Mucosa of stomach (tissue), 1 donor: ENCODE measurements around the gene SIX5.

ENCODE experiments used
- H3K27me3 ChIP-seq: one replicate; pipeline ENCODE4 v1.7.0; 2013; ENCODE audit warnings: mild to moderate bottlenecking, low read length; ENCODE audit not compliant: control insufficient read depth, insufficient read depth
- H3K36me3 ChIP-seq: one replicate; pipeline ENCODE4 v1.7.0; 2013; ENCODE audit warnings: low read length; ENCODE audit not compliant: control insufficient read depth, insufficient read depth
- H3K4me1 ChIP-seq: one replicate; pipeline ENCODE4 v1.7.0; 2013; ENCODE audit warnings: mild to moderate bottlenecking, low read length; ENCODE audit not compliant: control insufficient read depth, insufficient read depth
- H3K4me3 ChIP-seq: one replicate; pipeline ENCODE4 v1.7.0; 2013; ENCODE audit warnings: low read length
- H3K9ac ChIP-seq: one replicate; pipeline ENCODE4 v1.7.0; 2013; ENCODE audit warnings: mild to moderate bottlenecking, low read length, moderate library complexity
- H3K9me3 ChIP-seq: one replicate; pipeline ENCODE4 v1.7.0; 2013; ENCODE audit warnings: mild to moderate bottlenecking, low read length, moderate library complexity; ENCODE audit not compliant: control insufficient read depth
- donor health status: Pancreatic carcinoma.

SIX5 gene

DNA sequence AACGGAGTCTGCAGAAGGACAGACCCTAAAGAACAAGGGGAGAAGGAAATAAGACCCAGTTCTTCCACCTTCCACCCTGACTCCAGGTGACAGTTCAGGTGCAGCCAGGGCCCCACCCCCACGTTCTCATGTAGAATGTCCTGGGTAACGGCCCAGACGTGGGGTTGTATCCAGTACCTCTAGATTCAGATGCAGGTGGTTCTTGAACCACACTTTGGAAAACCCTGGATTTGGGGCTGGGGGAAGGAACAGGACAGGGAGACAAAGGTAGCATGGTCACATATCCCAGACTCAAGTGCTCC lies 11.0 kb upstream of the SIX5 start:
- Histone ChIP-seq H3K9ac (peak overlapping the region; percentile 34), H3K4me3 (no peak overlapping the region), H3K27me3 (peaks cover 14% of the 10 kb centered on the region), H3K4me1 (peaks cover 40% of the 10 kb centered on the region), H3K36me3 (peaks cover 17% of the 10 kb centered on the region), H3K9me3 (no peaks in the 10 kb centered on the region)

DNA sequence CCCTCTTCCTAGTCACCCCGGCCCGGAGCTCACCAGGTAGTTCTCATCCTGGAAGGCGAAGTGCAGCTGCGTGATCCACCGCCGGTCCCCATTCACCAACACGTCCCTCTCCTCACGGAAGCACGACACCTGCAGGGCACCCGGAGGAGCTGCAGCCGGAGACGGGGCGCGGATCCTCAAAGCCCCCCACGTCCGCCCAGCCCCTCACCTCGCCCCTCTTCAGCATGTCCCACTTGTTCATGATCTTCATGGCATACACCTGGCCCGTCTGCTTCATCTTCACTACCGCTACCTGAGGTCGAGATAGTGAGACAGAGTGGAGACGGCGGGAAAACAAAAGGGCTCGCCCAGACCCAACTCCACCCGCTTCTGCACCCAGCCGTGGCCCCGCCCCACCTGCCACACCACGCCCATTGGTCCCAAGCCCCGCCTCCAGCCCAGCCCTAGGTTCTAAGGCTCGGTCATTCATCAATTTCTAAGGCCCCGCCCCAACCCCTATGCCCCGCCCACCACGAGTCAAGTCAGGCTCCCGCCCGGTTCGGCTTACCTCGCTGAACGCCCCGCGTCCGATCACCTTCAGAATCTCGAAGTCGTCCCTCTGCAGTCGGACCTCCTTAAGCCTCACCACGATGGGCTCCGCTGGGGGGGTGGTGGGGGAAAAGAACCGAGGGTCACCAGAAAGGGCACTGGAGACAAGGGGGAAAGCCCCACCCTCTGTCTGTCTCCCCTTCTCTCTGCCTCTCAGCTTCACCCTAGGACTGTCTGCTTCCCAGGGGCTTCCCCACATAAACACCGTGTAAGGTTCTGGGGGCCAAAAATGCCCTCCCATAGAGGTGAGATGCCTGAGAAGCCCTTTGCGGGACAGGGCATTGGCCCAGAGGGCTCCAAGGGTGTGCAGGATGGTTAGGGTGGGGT lies 10.4 kb upstream of the SIX5 start:
- no peak overlapping the region for H3K4me3 ChIP-seq
- H3K9me3 ChIP-seq: no peaks in the 10 kb centered on the region
- peaks cover 14% of the 10 kb centered on the region for H3K27me3 ChIP-seq
- no peak overlapping the region for H3K9ac ChIP-seq
- peaks cover 17% of the 10 kb centered on the region for H3K36me3 ChIP-seq
- peaks cover 40% of the 10 kb centered on the region for H3K4me1 ChIP-seq

DNA sequence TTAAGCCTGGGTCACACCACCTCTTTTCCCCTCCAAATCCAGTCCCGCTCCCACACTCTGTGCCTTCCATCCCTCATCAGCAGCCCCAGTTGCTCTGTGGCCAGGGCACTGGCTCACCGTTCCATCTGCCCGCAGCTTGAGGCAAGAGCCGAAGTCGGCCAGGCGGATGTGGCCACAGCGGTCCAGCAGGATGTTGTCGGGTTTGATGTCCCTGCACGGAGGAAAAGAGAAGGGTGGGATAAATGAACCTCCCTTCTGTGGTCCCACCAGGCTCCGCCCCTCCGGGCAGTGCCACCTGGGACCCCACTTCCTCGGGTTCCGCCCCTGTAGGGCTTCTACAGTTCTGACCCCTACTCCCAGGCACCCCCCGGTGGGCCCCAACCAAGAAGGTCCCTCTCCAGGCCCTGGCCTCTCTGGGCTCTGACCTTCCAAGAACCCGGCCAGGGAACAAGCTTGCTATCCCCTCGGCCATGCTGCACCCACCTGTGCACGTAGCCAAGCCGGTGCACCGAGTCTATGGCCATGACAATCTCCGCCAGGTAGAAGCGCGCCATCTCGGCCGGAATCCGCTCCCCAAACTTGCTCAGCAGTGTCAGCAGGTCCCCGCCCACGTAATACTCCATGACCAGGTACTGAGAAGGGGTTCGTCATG lies 9.1 kb upstream of the SIX5 start:
- H3K9ac ChIP-seq: no peak overlapping the region

DNA sequence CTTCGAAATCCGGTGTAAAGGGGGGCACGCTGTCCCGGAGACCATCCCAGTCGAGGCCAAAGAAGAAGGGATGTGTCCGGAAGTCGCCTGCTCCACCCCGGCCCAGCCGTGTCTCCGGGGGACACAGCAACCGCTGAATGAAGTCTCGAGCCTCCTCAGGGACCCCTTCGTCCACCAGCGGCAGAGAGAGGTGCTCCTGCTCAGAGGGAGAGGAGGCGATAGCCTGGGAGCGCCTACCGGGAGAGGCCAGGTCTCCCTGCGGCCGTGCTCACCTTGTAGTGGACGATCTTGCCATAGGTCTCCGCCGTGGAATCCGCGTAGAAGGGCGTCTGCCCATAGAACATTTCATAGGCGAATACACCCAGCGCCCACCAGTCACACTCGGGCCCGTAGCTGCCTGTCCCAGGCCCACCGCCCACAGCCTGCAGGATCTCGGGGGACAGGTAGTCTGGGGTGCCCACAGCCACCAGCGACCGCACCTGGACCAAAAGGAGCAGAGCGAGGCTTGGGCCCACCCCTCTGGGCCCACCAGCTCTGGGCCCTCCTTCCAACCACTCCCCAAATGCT lies 8.4 kb upstream of the SIX5 start:
- Histone ChIP-seq H3K4me3 (no peak overlapping the region), H3K9ac (no peak overlapping the region), H3K27me3 (peaks cover 11% of the 10 kb centered on the region), H3K4me1 (peaks cover 54% of the 10 kb centered on the region), H3K9me3 (no peaks in the 10 kb centered on the region), H3K36me3 (peaks cover 22% of the 10 kb centered on the region)

More for the DNA sequence above, 9.1 kb upstream of the SIX5 start:
- no peaks in the 10 kb centered on the region for H3K9me3 ChIP-seq
- H3K27me3 ChIP-seq: peaks cover 11% of the 10 kb centered on the region
- no peak overlapping the region for H3K4me3 ChIP-seq
- peaks cover 17% of the 10 kb centered on the region for H3K36me3 ChIP-seq
- peaks cover 48% of the 10 kb centered on the region for H3K4me1 ChIP-seq

DNA sequence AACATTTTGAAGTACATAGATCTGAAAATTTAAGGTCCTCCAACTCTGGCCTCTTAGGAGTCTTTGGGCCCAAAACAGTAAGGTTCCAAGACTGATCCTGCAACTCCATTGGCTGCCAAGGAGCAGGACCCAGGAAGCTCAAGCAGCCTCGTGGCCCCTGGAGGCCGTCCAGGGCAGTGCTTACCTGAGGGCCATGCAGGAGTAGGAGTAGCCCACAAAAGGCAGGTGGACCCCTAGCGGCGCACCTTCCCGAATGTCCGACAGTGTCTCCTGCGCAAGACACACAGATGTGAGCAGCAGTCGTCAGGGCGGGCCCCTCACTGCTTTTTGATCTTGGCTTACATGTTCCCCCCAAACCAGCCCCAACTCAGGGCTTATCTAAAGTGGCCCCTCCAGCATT lies 5.7 kb upstream of the SIX5 start:
- Histone ChIP-seq H3K9ac (no peak overlapping the region), H3K4me1 (peaks cover 50% of the 10 kb centered on the region), H3K36me3 (peaks cover 22% of the 10 kb centered on the region), H3K4me3 (no peak overlapping the region), H3K27me3 (peaks cover 10% of the 10 kb centered on the region), H3K9me3 (no peaks in the 10 kb centered on the region)

DNA sequence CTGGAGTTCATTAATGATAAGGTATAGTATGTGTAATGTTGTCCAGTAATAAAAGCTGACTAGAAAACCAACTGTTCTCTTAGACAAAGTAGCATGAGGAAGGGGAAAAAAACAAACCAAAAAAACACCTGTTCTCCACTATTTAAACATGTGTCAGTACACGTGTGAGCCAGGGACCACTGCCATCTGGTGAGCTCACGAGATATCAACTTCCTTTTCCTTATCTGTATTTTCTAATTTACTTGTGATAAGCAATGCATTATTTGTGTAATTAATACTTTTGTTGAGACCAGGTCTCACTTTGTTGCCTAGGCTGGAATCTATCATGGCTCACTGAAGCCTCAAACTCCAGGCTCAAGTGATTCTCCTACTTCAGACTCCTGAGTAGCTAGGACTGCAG lies 4.3 kb upstream of the SIX5 start:
- Histone ChIP-seq H3K4me3 (peak overlapping the region; percentile 8), H3K36me3 (peaks cover 22% of the 10 kb centered on the region), H3K4me1 (peaks cover 40% of the 10 kb centered on the region), H3K9me3 (no peaks in the 10 kb centered on the region), H3K27me3 (peaks cover 10% of the 10 kb centered on the region), H3K9ac (peak overlapping the region; percentile 72)

DNA sequence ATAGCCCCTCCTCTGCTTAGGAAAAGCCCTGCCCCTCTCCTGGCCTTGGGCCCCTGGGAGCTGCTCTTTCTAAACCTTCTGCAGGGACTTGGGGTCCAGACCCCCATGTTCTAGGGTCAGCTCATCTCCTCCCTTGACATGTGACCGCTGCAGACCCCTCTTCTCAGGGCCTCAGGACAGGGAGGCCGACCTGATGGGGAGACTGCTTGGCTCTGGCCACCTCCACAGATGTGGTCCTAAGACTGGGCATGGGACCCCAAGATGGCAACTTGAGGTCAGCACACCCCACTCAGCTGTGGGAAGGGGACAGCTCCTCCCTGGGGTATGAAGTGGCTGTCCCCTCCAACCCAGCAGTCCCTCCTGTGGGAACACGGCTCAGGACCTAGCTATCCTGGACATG lies 3.9 kb upstream of the SIX5 start:
- peak overlapping the region; percentile 72 for H3K9ac ChIP-seq
- peaks cover 9% of the 10 kb centered on the region for H3K27me3 ChIP-seq
- H3K4me3 ChIP-seq: peak overlapping the region; percentile 8
- H3K4me1 ChIP-seq: peaks cover 37% of the 10 kb centered on the region
- no peaks in the 10 kb centered on the region for H3K9me3 ChIP-seq
- H3K36me3 ChIP-seq: peaks cover 20% of the 10 kb centered on the region

DNA sequence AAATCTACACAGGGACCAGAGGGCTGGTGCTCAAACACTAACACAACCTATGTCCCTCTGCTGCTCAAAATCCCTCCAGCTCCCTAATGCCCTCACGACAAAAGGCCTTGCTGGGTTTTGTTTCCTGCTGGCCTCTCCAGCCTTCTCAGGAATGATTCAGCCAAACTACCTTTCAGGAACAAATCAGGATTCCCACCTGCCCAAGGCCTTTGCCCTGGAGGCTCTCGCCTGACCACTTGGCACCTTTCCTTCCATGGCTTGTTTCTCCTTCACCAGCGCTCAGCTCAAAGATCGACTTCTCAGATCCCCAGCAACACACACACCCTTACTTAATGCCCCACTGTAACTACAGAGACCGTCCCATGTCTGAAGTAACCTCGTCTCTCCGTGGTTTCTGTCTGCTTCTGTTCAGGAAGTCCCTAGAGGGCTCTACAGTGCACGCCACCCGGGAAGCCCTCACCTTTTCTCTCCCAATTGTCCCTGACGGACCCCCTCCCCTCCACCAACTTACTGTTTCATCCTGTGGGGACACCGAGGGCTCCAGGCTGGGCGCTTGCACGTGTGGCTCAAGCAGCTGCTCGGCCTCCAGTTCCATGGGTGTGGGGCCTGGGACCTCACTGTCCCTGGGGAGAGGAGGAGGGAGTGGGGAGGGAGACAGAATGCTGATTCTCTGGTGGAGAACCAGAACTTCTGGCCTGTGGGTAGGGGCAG lies 3.2 kb upstream of the SIX5 start:
- peak overlapping the region; percentile 72 for H3K9ac ChIP-seq
- peak overlapping the region; percentile 8 for H3K4me3 ChIP-seq
- H3K36me3 ChIP-seq: peaks cover 14% of the 10 kb centered on the region

DNA sequence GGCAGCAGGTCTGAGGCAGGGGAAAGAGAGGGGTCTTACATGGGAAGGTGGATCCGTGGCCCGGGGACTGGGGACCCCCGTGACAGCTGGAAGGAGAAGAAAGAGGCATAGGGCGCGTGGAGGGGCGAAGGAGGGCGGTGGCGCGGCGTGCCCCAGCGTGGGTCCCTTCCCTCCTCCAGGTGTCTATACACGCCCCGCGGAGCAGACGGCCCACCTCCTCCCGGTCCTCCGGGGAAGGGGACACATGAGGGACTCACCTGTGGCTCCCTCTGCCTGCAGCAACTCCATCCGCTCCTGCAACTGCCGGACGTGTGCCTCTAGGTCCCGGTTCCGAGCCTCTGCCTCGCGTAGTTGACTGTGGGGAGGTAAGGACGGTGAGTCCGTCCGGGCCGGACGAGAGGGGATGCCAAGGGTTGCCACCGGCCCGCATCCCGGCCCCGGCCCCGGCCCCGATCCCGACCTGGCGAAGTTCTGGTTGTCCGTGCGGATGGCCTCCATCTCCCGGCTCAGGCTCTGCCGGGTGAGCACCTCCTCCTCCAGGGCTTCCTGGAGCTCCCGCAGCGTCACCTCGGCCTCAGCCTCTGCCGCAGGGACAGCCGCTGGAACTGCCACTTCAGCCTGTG lies 2.4 kb upstream of the SIX5 start:
- peaks cover 5% of the 10 kb centered on the region for H3K36me3 ChIP-seq
- peaks cover 8% of the 10 kb centered on the region for H3K27me3 ChIP-seq
- H3K9ac ChIP-seq: peak overlapping the region; percentile 72
- H3K4me3 ChIP-seq: peak overlapping the region; percentile 63
- H3K9me3 ChIP-seq: no peaks in the 10 kb centered on the region
- peaks cover 47% of the 10 kb centered on the region for H3K4me1 ChIP-seq

More for the DNA sequence above, 3.2 kb upstream of the SIX5 start:
- Histone ChIP-seq H3K9me3 (no peaks in the 10 kb centered on the region), H3K27me3 (peaks cover 5% of the 10 kb centered on the region), H3K4me1 (peaks cover 38% of the 10 kb centered on the region)

DNA sequence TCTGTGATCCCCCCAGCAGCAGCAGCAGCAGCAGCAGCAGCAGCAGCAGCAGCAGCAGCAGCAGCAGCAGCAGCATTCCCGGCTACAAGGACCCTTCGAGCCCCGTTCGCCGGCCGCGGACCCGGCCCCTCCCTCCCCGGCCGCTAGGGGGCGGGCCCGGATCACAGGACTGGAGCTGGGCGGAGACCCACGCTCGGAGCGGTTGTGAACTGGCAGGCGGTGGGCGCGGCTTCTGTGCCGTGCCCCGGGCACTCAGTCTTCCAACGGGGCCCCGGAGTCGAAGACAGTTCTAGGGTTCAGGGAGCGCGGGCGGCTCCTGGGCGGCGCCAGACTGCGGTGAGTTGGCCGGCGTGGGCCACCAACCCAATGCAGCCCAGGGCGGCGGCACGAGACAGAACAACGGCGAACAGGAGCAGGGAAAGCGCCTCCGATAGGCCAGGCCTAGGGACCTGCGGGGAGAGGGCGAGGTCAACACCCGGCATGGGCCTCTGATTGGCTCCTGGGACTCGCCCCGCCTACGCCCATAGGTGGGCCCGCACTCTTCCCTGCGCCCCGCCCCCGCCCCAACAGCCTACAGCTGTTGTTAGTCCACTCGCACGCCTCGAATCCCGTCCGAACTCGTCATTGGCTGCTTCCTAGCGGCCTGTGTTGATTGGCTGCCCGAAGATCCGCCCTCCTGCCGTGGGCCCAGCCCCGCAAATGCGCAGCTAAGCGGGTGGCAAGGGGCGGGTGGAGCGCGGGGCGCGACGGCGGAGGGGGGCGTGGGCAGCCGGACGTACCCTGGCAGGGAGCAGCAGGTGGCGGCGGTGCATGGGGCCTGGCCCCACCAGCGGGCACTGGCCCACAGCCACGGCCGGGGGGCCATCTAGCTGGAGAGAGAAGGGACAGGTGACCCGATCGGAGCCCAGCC lies 1.4 kb upstream of the SIX5 start:
- Histone ChIP-seq H3K4me1 (peaks cover 52% of the 10 kb centered on the region), H3K27me3 (peaks cover 8% of the 10 kb centered on the region)

DNA sequence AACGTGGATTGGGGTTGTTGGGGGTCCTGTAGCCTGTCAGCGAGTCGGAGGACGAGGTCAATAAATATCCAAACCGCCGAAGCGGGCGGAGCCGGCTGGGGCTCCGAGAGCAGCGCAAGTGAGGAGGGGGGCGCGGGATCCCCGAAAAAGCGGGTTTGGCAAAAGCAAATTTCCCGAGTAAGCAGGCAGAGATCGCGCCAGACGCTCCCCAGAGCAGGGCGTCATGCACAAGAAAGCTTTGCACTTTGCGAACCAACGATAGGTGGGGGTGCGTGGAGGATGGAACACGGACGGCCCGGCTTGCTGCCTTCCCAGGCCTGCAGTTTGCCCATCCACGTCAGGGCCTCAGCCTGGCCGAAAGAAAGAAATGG lies 754 bp upstream of the SIX5 start:
- Histone ChIP-seq H3K4me1 (peaks cover 52% of the 10 kb centered on the region), H3K4me3 (peak overlapping the region; percentile 38), H3K9ac (peak overlapping the region; percentile 67), H3K36me3 (peaks cover 5% of the 10 kb centered on the region), H3K9me3 (no peaks in the 10 kb centered on the region), H3K27me3 (peaks cover 12% of the 10 kb centered on the region)

More for the DNA sequence above, 1.4 kb upstream of the SIX5 start:
- Histone ChIP-seq H3K36me3 (peaks cover 5% of the 10 kb centered on the region), H3K9ac (peak overlapping the region; percentile 72), H3K9me3 (no peaks in the 10 kb centered on the region), H3K4me3 (peak overlapping the region; percentile 63)
